Measurements from ENCODE around the gene SLCO2B1. TPM values are rescaled to one million over a fixed set of nuclear protein-coding genes. Genes with fewer than 3 reads are reported as not detected.
A peak's percentile ranks its signal among the peaks of the same experiment; 100 is the strongest.

Gene SLCO2B1
- total RNA-seq, 1 experiment from 2014 or later: 1.9 TPM

DNA sequence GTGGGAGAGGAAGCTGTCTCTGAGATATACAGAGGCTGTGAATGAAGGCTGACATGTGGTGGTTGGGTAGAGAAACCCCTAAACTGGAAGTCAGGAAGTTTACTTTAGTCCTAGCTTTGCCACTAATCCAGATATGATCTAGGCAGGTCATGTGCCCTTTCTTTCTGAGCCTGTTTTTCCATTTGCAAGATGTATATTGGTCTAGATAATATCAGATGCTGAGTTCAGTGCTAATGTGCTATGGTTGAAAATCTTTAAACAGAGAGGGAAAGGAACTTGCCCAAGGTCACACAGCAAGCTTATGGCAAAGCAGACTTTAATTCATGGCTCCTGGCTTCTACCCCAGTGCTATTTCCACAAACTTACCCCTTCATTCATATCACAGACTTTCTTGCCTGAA lies 63.9 kb downstream of the SLCO2B1 start:
- no peak for DNase-seq (ENCODE audit: low spot score)

DNA sequence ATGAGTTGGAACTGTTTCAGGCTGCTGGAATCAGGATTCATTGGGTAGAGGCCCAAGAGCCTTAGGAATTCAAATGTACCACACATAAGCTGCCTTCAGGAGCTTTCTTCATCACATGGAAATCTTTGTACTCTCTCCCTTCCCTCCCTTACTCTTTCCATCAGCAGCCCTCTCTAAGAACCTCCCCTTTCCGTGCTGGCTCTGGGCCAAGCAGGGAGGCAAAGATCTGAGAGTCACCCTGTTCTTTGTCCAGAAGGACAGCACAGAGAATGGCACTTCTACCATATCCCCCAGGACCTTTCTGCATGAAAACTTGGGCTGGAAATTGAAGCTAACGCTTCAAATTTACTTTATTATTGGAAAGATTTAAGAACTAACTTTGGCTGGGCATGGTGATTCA lies 69.0 kb downstream of the SLCO2B1 start:
- no peak for DNase-seq (ENCODE audit: low spot score)

DNA sequence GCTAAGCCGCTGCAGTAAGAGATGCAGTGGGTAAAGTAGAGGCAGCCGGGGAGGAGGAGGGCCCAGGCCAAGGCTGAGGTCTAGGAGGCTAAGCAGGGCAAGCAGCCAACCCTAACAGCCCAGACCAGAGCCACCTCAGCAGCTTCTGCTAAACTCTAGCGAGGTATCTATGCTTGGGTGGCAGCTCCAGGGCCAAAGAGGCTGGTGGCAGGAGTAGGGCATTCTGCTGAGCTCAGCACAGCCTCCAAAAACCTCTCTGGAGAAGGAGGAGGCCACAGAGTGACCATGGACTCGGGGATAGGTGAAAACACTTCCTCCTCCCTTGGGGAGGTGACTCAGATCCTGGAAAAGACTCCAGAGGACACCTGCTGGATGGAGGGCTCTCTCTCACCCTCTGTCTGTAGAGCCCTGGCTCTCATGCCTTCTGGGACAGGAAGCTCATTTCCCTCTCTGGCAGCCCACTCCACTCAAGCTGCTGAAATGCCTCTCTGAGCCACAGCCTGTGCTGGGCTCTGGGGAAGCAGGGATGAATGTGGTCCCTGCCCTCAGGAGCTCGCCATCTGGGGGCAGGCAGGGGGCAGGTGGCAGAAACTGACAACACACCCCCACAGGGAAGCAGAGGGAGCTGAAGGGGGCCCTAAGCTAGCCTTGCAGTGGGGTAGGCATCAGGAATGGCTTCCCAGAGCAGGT lies 73.2 kb downstream of the SLCO2B1 start:
- peak; percentile 34 for DNase-seq (ENCODE audit: low spot score)

DNA sequence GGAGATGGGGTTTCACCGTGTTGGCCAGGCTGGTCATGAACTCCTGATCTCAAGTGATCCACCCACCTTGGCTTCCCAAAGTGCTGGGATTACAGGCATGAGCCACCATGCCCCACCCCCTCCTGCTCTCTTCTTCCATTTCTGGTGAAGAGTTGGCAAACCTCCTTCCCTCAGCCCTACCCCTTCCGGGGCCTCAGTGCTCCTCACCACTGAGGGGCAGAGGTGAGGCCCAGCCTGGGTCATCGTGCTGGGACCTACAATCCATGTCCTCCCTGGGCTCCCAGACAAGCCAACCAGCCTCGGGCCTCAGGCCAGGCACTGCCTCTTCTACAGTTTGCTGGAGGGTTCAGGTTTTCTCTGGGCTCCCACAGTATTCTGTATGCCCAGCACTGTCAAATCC lies 74.9 kb downstream of the SLCO2B1 start:
- DNase-seq (ENCODE audit: low spot score): no peak

DNA sequence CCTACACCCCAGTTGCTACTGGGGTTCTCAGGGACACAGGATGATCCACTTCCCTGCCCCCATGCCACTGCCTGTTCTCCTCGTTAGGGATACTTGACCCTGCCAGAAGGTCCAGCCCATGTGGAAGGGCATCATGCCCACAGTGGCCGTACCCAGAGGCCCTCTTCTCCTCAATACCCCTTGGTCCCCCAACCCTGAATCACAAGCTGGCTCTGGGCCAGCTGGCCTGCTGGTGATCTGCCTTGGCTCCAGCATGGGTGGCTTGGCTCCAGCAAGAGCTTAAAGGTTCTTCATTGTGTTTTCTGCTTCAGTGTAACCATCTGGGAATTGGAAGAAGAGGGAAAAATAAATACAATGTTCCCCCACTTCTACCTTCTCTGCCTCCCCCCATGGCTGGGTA lies 78.6 kb downstream of the SLCO2B1 start:
- no peak for DNase-seq (ENCODE audit: low spot score)

DNA sequence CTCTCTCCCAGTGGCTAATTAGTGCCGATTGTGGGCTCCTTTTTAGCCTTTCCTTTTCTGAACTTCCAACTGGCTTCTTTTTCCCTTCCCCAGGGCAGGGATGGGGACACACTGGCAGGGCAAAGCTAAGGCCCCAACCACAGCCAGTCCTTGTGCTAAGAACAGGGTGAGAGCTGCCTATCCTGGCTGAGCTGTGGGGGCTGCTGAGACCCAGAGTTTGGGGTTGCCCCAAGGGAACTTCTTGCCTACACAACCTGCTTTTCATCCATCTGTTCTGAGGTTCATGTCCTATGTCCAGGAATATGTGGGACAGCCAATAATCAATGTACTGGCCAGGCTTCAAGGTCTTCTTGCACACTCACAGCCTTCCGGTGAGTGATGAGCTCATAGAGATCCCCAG lies 79.7 kb downstream of the SLCO2B1 start:
- DNase-seq (ENCODE audit: low spot score): no peak

DNA sequence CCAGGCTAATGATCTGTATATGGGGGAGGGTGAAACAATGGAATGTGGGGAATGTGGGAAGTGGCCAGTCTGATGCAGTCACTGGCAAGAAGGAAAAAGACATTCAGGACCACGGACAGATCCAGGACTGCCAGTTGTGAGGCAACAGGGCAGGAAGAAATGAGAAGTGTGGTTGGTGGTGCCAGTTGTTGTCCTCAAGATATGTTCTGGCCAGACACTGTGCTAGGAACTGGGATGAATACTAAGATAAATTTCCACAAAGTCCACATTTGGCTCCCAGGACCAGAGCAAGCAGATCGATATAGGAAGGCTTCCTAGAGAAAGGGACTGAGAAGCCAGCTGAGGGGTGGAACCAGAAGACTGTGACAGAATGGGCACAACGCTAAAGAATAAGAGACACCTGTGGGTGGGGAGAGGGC lies 82.9 kb downstream of the SLCO2B1 start:
- DNase-seq (ENCODE audit: low spot score): peak; percentile 79

DNA sequence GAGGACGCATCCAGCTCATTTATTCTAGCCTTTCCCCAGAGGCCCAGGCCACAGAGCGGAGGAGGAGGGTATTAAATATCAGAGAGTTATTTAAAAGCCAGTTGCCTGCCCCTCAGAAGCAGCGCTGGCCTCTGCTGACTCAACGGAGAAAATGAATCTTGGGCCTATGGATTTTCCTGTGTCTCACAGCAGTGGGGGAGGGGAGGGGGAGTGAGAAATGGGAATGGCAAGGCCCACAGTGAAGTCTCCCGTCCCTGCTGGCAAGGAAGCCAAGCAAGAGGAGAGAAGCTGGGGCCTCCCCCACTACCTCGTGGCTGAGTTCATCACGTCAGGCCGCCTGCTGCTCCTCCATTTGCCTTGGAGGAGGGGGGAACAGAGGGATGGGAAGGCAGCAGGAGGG lies 85.2 kb downstream of the SLCO2B1 start:
- no peak for DNase-seq (ENCODE audit: low spot score)

DNA sequence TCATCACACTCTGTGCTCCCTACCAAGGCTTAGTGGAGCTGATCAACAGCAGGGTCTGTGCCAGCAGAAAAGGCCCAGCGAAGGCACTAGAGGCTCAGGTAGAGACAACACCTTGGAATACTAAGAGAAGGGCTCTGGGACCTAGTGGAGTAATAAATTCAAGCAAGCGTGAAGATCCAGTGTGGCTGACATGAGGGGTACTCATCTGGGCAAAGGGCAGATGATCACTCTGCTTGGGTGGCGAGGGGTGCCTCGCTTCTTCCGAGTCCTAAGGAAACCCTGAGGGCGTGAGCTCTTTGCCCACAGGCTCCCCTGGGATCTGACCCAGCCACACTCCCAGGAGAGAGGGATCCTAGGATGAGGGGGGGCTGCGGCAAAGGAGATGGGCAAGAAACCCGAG lies 86.1 kb downstream of the SLCO2B1 start:
- DNase-seq (ENCODE audit: low spot score): no peak

DNA sequence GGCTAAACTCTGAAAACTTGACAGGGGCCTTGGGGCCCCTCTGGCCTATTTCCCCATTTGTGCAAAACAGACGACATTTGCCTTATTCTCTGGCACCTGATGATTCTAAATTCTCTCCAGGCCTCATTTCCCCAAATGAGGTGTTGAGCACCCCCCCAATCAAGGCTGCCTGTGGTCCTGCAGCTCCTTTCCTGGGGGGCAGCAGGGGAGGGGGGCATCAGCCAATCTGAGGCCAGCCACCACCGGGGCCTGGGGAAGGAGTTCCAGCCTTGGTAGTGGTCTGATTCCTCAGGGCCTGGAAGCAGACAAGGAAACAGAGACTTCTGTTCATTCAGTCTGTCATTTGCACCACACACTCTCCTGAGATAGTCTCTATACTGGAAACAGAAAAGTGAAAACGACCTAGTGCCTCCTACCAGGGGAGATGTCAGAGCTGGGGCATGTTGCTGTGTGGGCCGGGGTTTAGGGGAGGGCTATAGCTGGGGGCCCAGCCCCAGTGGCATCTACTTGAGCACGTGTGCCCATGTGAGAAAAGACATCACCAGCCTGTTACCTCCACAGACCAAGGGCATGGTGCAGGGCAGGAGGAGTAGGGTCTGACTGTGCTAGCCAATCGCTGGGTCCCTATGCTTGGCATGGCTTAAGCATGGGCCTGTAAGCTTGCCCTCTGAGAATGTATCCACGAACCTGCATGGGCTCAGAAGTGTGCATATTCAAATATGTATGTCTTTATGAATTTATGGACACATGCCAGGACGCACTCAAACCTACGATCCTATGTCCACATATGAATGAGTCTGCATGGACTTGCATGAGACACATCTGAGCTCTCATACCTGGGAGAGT lies 87.9 kb downstream of the SLCO2B1 start:
- no peak for DNase-seq (ENCODE audit: low spot score)

DNA sequence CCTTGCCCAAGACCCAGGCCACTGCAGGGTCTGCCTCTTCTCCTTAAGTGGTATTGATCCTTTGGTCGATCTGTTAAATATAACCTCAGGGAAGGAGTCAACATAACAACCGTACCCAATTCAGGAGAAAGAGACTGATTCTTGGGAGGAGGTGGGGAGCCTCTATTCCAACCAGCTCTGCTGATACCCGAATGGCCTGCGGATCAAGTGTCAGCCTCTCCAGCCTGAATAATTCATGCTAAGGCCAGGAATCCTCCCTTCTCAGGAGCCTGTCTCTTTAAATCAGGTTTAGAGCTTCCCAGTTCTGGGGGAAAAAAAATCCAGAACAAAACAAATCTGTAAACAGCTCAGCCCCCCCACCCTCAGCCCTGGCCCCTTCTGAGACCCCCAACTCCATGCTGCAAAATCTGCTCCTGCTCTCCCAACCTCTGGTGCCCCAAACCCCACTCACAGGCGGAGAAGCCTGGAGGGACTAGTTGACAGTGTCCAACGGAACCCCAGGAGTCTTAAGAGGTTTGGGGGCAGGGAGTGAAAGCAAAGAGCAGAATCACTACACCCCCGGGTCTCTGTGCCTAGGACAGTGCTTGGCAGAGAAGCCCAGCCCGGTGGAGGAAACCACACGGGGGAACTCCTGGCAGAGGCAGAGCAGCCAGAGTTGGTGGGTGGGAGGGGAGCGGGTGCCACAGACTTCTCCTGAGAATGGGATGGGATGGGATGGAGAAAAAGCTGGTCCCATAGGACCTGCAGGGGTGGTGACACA lies 88.8 kb downstream of the SLCO2B1 start:
- DNase-seq (ENCODE audit: low spot score): no peak

DNA sequence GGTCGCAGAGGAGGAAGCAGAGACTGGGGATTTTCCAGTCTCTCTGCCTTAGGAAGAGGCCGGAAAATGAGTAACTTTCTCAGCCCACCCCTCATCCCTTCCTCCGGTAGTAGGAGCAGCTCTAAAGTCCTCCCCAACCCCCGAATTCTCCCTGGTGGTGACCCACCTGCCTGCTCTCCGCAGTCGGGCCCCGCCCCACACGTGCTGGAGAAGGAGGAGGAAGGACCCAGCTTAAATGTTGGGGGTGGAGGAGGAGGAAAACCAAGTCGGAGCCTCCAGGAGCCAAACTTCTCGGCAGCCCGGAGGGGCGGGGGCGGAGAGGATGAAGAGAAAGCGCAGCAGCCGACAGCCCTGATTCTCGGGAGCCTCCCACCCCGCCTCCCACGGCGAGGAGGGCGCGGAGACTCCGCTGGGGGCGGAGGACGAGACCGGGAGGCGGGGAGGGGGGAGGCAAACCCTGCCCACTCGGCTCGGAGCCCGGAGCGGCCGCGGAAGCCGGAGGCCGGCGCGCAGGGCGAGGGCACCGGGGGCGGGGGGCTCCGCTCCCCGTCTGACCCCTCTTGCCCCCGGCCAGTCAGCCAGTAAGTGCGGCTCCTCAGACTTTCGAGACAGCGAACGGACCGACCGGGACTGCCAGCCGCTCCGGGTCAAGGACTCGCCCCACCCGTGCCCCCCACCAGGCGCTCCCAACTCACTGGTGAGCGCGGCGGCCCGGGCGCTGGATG lies 89.6 kb downstream of the SLCO2B1 start, which contains the start of gene TPBGL:
TPBGL (plus strand) TSS at position 464 of the 725 bp plus-strand sequence. CDS start 276 bp downstream, outside the sequence.
- DNase-seq (ENCODE audit: low spot score): no peak

DNA sequence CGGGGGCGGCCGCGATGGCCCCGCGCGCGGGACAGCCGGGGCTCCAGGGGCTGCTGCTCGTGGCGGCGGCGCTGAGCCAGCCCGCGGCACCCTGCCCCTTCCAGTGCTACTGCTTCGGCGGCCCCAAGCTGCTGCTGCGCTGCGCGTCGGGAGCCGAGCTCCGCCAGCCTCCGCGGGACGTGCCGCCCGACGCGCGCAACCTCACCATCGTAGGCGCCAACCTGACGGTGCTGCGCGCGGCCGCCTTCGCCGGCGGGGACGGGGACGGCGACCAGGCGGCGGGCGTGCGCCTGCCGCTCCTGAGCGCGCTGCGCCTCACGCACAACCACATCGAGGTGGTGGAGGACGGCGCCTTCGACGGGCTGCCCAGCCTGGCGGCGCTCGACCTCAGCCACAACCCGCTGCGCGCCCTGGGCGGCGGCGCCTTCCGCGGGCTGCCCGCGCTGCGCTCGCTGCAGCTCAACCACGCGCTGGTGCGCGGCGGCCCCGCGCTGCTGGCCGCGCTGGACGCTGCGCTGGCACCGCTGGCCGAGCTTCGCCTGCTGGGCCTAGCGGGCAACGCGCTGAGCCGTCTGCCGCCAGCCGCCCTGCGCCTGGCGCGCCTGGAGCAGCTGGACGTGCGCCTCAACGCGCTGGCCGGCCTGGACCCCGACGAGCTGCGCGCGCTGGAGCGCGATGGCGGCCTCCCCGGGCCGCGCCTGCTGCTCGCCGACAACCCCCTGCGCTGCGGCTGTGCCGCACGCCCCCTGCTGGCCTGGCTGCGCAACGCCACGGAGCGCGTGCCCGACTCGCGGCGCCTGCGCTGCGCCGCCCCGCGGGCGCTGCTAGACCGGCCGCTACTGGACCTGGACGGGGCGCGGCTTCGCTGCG lies 90.4 kb downstream of the SLCO2B1 start:
- peak; percentile 80 for DNase-seq (ENCODE audit: low spot score)

DNA sequence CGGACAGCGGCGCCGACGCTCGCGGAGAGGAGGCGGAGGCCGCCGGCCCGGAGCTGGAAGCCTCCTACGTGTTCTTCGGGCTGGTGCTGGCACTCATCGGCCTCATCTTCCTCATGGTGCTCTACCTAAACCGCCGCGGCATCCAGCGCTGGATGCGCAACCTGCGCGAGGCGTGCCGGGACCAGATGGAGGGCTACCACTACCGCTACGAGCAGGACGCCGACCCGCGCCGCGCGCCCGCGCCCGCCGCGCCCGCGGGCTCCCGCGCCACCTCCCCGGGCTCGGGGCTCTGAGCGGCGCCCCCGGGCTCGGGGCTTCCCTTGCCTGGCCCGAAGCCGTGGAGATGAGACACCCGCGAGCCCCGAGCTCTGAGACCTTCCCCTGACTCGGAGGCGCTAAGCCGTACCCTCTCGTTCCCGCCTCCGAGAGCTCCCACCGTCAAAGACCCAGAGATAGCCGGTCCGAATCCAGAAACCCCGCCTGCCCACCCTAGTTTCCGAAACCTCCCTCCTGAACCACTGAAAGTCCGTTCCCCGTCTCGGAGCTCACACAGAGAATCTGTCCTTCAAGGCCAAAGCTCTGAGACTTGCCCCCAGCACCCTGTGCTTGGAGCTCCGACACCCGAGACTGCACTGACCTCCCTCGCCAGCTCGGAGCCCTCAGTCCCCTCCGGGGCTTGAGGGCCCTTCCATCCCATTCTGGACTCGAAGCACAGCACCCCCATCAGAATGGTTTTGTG lies 91.2 kb downstream of the SLCO2B1 start:
- no peak for DNase-seq (ENCODE audit: low spot score)

DNA sequence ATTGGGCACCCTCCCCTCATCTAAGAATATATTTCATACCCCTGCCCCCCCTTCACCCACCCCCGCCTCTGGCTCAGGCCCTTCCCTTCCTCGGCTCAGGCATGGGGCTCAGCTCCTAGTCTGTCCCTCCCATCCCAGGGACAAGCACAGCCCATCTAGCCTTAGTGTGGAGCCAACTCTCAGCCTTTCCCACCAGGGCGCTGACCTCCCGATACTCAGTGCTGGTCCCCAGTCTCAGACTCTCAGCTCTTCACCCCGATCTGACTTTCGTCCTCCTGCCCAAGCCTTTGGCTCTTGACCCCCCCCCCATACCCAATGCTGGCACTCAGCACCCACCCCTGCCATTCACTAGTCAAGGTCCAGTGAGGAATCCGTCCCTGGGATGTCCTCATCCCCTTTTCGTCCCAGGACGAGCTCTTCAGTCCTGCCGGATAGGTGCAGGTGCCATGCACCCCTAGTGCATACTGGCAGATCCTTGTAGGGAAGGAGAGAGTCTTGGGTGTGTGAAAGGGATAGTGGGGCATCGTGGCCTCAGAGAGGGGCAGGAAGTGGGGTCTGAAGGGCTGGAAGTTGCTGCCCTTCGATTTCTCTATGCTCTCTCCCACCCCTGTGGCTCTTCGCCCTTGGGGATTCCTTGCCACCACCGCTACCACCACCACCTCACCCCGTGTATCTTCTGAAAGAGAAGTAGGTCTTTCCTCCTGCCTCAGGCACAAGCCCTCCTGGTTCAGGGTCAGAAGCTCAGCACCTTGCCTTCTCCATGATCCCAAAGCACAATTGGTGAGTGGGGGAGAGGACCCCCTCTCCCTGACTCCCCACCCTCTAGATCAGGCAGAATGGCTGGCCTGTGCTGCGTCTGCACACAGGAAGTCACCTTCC lies 92.1 kb downstream of the SLCO2B1 start:
- no peak for DNase-seq (ENCODE audit: low spot score)

DNA sequence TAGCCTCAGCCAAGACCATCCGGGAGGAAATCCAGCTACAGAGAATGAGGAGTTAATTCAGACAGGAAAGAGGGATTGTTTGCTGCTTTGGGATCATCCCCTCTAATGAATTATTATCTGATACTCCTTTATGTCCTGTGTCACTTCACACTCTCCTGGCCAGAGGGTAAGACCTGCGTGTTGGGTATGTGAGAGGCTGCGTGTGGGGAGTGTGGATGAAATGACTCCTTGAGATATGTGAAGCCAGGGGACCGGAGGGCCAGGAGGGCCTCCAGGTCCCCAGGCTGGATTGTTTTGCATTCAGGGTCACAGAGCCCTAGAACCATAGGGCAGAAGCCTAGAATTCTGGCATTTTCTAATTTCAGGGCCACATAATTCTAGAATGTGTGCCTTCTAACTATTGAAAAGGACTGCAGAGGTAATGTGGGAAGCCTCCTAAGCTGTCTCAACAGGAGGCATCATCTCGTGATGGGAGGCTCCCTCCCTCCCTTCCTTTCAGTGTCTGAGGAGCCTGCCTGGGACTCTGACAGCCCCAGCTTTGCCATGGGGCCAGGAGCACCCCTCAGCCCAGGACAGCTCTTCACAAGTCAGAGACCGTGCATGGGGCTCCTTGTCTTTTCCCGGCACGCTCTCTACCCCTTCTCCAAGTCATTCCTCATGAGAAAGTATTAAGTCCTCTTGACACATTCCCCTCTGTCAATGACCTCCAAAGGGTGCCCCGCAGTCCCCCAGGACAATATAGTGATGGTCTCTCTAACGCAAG lies 93.3 kb downstream of the SLCO2B1 start:
- no peak for DNase-seq (ENCODE audit: low spot score)

DNA sequence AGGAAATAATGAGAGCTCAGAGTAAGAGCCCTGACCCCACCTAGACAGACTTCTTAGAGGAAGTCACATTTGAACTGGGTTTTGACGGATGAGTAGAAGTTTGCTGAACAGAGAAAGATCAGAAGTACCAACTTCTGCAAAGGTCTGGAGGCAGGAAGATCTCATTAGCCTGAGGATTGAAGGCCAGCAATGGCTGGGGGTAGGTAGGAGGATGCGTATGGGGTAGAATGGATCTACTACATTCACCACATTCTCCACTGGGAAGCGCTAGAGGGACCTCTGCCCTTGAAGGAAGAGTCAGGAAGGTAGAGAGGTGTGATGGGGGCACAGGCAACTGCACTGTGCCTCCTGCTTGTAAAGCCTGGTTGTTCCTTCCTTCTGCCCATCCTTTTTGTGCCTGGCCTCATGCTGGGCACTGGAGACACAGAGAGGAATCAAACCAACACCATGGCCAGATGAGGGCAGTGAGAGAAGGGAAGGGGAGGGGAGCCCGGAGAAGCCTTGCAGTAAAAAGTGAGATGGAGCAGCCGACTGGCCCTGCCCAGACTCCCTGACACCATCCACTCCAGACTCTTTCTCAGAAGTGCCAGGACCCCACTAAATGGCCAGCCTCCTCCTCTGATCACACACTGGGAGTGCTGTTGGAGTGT lies 94.6 kb downstream of the SLCO2B1 start:
- no peak for DNase-seq (ENCODE audit: low spot score)
